DMS114 treated with DMSO at 0.1 percent for 48 hours (cell line): ENCODE results near the gene NKAIN1.
"Not testable (repeated sequence)": the region's sequence is repeated elsewhere in the genome, so short reads cannot be mapped to it uniquely, and the experiment has no call there.

Experiments used
- DNase-seq: peaks from one replicate; lab custom pipeline; 2025; ENCODE audit not compliant: unreplicated experiment; lab: John Stamatoyannopoulos, UW

NKAIN1 gene

DNA sequence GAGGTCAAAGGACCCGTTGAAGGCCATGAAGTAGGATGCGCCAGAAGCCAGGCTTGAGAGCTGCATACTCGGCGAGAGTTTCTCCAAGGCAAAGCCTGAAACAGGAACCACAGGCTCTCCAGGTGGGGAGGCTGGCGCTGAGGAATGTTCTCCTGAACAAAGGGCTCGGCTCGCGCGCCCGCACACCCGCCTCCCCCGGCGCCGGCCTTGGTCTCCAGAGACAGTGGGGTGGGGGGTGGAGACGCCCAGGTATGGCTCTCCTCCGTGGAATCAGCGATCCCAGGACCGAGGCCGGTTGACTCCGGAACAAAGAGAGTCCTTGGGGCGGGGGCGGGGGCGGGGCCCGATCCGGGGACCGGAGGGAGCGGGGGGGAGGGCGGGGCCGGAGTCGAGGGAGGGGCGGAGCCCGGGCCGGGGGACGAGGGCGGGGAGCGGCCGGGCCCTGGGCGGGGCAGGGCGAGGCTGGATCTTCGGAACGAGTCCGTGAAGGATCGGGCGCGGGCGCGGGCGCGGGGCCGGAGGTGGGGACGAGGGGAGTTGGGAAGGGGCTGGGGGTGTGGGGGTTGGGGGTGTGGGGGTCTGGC, 85.0 kb downstream of the NKAIN1 start:
- DNase-seq: peak; percentile 45

DNA sequence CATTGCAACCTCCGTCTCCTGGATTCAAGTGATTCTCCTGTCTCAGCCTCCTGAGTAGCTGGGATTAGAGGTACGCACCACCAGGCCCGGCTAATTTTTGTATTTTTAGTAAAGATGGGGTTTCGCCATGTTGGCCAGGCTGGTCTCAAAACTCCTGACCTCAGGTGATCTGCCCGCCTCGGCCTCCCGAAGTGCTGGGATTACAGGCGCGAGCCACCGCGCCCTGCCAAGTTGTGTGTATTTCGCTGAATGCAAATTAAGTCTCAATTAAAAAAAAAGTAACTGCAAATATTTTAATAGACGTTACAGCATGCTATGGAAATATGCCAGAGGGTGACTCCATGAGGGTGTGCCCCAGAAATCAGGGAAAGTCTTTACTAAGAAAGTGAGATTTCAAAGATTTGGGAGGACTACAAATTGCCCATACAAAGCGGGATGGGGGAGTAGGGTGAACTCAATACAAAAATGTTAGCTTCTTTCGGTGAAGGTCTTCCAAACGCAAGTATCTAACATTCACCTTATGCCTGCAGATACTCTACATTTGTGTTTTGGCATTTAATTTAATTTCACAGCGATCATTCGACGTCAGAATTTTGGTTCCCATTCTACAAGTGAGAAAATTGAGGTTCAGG, 85.6 kb downstream of the NKAIN1 start:
- DNase-seq: no peak

DNA sequence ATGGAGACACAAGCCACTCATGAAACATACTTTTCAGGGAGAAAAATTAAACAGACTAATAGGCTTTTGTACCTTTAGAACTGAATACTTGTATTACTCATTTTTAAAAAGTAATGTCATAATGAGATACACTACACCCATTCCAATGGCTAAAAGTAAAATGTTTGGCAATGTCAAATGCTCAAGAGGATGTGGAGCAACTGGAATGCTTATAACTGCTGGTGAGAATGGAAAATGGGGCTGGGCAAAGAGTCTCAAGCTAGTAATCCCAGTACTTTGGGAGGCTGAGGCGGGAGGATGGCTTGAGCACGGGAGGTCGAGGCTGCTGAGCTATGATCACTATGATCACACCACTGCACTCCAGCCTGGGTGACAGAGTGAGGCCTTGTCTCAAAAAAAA, 86.3 kb downstream of the NKAIN1 start:
- DNase-seq: no peak

DNA sequence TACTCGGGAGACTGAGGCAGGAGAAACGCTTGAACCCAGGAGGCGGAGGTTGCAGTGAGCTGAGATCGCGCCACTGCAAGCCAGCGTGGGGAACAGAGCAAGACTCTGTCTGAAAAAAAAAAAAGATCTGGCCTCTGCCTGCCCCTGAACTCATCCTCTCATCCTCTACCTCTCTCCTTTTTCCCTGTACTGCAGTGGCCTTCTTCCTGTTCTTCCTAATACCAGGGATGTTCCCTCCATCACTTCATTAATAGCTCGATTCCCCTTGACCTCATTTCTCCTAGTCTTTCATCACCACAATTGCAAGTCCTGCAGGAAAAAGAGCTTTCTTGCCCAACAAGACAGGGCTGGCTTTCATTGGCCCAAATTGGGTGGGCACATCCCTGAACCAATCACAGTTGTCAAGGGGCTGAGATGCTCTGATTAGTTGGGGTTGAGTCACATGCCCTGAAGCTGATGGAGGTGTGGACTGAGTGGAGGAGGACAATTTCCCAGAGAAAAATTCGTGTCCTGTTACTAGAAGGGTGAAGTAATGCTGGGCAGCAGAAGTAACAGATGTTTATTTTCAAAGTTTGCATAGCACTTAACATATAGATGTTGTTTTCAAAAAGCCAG, 87.4 kb downstream of the NKAIN1 start:
- DNase-seq: no peak

DNA sequence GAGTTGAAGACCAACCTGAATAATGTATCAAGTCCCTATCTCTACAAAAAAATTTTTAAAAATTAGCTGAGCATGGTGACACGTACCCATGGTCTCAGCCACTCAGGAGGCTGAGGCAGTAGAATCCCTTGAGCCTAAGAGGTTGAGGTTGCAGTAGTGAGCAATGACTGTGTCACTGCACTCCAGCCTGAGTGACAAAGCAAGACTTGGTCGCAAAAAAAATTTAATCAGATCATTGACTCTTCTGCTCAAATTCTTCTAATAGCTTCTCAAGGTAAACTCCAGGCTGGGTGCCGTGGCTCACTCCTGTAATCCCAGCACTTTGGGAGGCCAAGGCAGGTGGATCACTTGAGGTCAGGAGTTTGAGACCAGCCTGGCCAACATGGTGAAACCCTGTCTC, 88.3 kb downstream of the NKAIN1 start:
- no peak for DNase-seq

DNA sequence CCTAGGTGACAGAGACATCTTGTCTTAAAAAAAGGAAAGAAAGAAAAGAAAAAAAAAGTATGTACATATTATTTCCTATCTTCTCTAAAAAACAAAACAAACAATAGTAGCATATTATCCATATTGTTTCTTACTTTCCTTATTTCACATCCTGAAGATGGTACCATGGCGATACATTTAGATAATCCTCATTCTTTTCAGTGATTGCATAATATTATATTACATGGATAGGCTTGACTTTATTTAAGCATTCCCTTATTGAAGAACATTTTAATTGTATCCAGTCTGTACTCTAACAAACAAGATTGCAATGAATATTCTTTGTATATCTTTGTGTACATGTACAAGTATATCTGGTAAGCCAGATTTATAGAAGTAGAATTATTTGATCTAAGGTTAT, 91.3 kb downstream of the NKAIN1 start:
- DNase-seq: no peak

DNA sequence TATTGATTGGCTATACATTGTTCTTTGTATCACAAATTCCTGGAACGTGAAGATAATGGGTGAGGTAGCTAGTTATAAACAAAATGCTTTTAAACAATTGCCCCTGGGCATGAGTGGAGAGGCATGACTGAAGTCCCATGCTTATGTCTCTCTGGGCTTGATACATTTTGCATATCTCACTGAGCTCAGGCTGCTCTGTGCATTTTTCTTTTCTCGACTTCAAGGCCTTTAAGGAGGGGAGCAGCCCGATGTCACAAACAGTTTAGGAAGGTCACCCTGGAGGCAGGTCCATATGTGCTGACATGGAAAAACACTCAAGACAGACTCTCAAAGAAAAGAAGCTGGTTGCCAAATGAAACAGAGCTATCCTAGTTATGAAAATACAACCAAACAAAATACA, 94.0 kb downstream of the NKAIN1 start:
- DNase-seq: no peak

DNA sequence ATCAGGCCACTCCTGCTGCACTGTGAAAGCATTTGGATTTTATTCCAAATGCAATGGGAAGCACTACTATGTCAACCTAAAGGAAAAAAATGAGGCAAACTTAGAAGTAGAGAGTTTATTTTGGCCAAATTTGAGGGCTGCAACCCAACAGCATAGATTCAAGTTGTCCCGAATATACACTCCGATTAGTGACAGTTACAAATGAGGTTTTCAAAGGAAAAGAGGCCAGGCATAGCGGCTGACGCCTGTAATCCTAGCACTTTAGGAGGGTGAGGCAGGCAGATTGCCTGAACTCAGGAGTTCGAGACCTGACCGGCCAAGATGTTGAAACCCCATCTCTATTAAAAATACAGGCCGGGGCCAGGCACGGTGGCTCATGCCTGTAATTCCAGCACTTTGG, 95.2 kb downstream of the NKAIN1 start:
- DNase-seq: no peak

DNA sequence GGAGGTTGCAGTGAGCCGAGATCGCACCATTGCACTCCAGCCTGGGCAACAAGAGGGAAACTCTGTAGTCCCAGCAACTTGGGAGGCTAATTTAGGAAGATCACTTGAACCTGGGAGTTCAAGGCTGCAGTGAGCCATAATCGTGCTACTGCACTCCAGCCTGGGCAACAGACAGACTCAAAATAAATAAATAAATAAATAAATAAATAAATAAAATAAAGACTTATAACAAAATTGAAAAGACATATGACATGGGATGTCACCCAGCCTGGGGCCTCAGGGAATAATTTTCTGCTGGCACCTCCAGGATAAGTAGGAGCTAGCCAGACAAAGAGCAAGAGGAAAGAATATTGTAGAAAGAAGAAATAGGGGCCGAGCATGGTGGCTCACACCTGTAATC, 96.2 kb downstream of the NKAIN1 start:
- no peak for DNase-seq

DNA sequence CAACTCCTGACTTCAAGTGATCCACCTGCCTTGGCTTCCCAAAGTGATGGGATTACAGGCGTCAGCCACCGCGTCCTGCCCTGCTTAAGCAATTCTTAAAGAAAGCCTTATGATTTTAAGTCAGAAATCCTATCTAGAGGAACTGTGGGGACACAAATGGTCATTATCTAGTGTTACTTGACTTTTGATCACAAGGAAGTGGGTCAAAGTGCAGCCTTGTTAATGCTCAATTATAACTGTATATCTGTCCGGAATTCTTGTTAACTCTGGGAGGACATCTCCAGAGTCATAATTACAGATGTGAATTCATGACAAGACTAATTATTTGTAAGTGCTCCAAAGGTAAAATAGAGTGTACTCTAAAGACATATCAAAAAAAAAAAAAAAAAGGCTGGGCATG, 97.3 kb downstream of the NKAIN1 start:
- DNase-seq: no peak

DNA sequence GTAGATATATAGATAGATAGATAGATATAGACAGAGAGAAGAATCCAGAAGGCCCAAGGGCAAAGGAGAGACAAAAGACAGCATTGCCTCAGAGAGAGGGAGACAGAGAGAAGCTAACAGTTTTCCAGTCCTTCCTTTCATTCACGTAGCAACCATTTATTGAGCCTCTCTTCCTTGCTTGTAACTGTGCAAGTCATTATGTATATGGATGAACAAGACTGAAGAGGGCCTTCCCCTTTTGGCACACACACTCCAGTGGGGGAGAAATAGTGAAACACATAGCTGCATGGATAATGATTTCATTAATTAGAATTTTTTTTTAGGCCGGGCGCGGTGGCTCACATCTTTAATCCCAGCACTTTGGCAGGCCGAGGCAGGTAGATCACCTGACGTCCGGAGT, 99.4 kb downstream of the NKAIN1 start:
- no peak for DNase-seq

DNA sequence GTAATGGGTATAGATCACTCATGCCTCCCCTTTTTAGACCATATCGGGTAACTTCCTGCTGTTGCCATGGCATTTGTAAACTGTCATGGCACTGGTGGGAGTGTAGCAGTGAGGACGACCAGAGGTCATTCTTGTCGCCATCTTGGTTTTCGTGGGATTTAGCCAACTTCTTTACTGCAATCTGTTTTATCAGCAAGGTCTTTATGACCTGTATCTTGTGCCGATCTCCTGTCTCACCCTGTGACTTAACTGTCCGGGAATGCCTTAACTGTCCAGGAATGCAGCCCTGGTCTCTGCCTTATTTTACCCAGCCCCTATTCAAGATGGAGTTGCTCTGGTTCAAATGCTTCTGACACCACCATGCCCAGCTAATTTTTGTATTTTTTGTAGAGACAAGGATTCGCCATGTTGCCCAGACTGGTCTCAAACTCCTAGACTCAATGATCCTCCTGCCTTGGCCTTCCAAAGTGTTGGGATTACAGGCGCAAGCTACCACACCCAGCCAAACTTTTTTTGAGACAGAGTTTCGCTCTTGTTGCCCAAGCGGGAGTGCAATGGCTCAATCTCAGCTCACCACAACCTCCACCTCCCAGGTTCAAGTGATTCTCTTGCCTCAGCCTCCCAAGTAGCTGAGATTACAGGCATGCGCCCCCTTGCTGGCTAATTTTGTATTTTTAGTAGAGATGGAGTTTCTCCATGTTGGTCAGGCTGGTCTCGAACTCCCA, 100.7 kb downstream of the NKAIN1 start:
- not testable (repeated sequence) for DNase-seq

DNA sequence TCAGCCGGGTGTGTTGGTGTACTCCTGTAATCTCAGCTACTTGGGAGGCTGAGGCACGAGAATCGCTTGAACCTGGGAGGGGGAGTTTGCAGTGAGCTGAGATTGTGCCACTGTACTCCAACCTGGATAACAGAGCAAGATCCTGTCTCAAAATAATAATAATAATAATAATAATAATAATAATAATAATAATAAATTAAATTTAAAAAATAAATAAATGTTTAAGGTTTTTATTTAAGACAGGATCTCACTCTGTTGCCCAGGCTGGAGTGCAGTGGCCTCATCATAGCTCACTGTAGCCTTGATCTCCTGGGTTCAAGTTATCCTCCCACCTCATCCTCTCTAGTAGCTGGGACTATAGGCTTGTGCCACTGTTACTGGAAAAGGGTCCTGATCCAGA, 101.8 kb downstream of the NKAIN1 start:
- not testable (repeated sequence) for DNase-seq

DNA sequence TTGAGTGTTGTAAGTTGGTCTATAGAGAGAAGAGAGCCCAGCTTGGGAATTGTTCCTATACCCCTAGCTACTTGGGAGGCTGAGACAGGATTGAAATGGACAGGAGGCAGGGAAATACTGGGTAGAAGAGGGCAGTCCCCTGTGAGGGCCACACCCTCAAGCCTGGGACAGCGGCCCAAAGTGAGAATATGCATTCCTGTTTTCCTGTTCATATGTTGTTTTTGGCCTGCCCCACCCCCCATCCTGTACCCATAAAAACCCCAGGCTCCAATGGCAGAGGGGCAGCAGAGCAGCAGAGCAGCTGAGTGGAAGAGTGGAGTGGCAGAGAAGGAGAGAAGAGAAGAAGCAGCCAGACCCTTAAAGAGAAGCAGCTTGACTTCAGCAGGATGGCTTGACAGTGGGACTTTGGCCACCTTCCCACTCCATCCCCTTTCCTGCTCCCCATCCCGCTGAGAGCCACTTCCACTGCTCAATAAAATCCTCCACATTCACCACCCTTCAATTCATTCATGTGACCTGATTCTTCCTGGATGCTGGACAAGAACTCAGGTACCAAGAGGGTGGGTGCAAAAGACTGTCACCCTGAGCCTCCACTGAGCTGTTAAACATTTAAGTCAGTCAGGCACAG, 103.6 kb downstream of the NKAIN1 start:
- no peak for DNase-seq

DNA sequence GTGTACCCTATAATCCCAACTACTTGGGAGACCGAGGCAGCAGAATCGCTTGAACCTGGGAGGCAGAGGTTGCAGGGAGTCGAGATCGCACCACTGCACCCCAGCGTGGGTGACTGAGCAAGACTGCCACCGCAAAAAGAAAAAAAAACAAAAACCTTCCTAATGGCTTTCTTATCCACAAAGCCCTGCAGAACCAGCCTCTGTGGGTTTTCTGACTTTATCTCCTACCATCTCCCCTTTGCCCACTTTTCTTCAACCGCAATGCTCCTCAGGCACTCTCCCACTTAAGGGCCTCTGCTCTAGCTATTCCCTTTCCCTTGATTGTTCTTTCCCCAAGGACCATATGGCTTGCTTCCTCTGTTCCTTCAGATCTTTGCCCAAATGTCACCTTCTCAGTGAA, 106.3 kb downstream of the NKAIN1 start:
- DNase-seq: no peak
